Measurements from ENCODE around the gene C9orf72.
"Not testable (repeated sequence)": the region's sequence is repeated elsewhere in the genome, so short reads cannot be mapped to it uniquely, and the experiment has no call there.

C9orf72 gene, protein sequence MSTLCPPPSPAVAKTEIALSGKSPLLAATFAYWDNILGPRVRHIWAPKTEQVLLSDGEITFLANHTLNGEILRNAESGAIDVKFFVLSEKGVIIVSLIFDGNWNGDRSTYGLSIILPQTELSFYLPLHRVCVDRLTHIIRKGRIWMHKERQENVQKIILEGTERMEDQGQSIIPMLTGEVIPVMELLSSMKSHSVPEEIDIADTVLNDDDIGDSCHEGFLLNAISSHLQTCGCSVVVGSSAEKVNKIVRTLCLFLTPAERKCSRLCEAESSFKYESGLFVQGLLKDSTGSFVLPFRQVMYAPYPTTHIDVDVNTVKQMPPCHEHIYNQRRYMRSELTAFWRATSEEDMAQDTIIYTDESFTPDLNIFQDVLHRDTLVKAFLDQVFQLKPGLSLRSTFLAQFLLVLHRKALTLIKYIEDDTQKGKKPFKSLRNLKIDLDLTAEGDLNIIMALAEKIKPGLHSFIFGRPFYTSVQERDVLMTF

GRCh38 chr9:27572918-27573633, at the start of gene C9orf72:
C9orf72 (minus strand) TSS chr9:27573481; CDS start chr9:27567120, 6,361 bp downstream.
- peak; percentile 70 to 81 for DNase-seq (ENCODE audit: low read depth in 2 of 2)

- DNase-seq (ENCODE audit: low read depth in 2 of 2) = no peak
Observed at GRCh38 chr9:27622693-27623340, 49.5 kb upstream of the C9orf72 start.

DNA sequence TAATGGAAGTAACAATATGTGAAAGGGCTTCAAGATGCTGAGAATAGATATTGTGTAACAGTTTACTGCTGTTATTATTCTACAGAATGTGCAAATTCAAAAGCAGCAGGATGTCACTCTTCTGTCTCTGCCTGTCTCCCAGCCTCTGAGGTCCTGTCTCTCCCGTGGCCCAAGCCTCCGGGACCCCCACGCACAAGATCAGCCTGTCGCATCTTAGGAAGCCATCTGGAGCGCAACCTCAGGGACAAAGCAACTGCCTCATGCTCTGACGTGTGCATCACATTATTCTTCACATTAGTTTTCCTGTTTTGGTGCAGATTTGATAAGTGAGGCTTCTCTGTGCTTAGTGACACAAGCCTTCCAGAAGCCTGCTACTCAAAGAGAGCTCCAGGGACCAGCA, 46.5 kb upstream of the C9orf72 start:
- DNase-seq (ENCODE audit: low read depth in 2 of 2) = no peak

GRCh38 chr9:27618066-27618465, 44.8 kb upstream of the C9orf72 start:
- no peak for DNase-seq (ENCODE audit: low read depth in 2 of 2)

- no peak for DNase-seq (ENCODE audit: low read depth in 2 of 2)
Observed at GRCh38 chr9:27614551-27614950, 41.3 kb upstream of the C9orf72 start.

GRCh38 chr9:27612036-27612435, 38.8 kb upstream of the C9orf72 start:
- not testable (repeated sequence) for DNase-seq (ENCODE audit: low read depth in 2 of 2)

GRCh38 chr9:27610622-27611021, 37.3 kb upstream of the C9orf72 start:
- no peak for DNase-seq (ENCODE audit: low read depth in 2 of 2)

DNA sequence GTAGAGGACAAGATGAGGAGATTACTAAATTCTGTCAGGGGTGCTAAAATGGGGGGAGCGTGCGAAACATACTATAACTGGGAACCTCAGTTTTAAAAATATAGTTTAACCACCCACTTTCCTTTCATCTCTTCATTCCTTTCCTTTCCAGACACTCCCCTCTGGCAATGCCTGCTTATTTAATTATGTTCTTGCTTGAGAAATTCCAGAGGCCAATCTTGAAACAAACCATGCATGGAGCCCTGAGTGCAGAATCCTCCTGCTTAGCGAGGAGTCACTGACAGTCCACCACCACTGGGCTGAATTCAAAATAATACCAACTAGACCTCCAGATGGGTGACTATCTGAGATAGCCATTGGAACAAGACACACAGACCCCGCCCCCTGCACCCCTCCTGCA, 29.7 kb upstream of the C9orf72 start:
- DNase-seq (ENCODE audit: low read depth in 2 of 2) = no peak

DNA sequence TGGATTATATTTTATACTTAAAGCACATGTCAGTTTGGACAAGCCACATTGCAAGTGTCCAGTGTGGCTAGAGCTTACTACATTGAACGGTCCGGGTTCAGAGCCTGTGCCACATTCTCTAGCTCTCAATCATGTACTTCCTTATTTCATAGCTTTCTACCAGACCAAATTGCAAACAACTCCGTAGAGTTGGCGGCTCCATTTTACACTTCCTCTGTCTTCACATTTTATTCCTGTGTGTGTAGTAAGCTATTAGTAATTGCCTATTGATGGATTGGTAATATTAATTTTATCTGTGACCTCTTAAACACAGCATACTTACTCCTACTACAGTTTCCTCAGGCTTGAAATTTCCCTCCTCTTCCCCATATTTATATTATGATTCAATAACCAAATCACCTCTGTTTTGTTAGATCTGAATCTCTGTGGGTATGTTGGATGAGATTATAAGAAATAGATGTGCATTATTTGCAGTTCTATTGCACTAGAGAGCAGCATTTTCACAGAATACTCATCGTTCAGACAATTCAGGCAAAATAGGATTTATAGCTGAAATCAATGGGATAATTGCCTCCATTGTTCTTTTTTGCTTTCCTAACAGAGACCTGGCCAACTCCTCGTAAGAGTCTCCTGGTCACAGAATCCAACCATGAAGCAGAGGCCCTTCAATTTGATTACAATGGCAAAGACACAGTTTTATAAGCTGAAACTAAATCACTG, 29.0 kb upstream of the C9orf72 start:
- DNase-seq (ENCODE audit: low read depth in 2 of 2) = no peak

DNA sequence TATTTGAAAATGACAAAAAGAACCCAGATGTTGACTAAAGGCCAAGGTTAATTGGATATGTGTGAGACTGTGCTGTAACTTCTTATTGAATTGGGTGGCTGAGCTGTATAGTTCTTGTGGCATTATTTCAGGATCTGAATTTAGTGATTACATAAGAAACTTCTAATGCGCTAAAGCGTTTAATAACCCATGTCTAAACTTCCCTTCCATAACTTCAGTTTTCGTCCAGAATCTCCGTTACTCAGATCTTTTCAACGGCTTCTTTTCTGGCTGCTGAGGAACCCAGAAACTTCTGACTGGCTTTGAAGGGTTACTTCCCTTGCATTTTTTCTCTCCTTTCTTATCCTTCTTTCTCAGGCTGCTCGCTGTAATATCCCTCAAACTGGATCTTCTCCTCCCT, 28.1 kb upstream of the C9orf72 start:
- no peak for DNase-seq (ENCODE audit: low read depth in 2 of 2)

DNA sequence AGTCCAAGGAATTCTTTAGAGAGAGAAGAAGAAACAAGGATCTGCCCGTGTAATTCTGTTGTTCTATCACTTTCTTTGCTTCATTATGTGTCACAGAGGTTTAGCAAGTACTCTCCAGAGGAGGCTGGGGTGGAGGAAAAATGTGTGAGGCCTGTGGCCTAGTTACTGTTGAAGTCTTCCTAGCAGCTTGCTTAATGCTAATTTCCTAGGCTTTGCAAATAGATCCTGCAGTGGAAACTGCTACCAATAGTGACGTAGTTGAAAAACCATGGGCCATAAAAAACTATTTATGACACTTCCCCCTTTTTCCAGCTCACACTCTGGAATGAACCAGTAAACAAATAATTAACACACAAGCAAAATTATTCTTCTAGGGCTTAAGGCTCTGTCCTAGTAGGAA, 27.0 kb upstream of the C9orf72 start:
- DNase-seq (ENCODE audit: low read depth in 2 of 2) = no peak

DNA sequence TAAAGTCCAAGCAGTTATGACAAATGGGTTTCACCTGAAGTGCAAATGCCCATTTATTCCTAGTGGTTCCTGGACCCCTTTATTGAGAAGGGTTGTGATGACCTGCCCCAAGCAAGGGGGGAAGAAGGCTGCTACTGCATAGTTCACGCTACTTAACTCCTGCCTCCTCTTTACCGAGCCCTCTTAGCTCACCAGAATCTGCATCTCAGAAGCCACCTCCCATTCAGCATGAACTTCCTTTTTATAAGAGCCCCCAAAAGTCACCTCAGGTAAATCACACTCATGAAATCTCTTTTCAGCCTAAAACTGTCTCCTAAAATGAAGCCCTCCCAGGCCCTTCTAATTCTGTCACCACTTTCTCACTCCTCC, 26.6 kb upstream of the C9orf72 start:
- no peak for DNase-seq (ENCODE audit: low read depth in 2 of 2)

- DNase-seq (ENCODE audit: low read depth in 2 of 2) = no peak
Observed at GRCh38 chr9:27599102-27599869, 26.0 kb upstream of the C9orf72 start.

DNA sequence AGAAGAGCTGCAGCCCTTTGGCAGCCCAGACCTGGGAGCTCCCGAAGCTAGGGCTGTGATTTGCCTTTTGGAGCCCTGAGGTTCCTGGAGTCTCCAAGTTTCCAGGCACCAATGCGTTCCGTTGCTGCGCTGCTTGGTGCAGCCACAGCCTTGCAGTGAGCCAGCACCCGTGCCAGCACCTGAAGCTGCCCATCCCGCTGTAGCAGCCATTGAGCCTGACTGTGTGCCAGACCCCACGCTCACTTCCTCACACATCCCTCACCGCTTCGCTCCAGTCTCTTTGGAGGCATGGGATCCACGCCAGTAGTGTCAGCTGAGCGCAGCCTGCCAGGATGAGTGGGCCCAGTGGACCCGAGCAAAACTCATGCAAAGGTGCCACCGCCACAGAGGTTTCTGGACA, 22.5 kb upstream of the C9orf72 start:
- DNase-seq (ENCODE audit: low read depth in 2 of 2) = no peak

- no peak for DNase-seq (ENCODE audit: low read depth in 2 of 2)
Observed at GRCh38 chr9:27591672-27592071, 18.4 kb upstream of the C9orf72 start.

GRCh38 chr9:27591093-27591492, 17.8 kb upstream of the C9orf72 start:
- no peak for DNase-seq (ENCODE audit: low read depth in 2 of 2)

GRCh38 chr9:27590651-27591050, 17.4 kb upstream of the C9orf72 start:
- DNase-seq (ENCODE audit: low read depth in 2 of 2) = no peak

DNA sequence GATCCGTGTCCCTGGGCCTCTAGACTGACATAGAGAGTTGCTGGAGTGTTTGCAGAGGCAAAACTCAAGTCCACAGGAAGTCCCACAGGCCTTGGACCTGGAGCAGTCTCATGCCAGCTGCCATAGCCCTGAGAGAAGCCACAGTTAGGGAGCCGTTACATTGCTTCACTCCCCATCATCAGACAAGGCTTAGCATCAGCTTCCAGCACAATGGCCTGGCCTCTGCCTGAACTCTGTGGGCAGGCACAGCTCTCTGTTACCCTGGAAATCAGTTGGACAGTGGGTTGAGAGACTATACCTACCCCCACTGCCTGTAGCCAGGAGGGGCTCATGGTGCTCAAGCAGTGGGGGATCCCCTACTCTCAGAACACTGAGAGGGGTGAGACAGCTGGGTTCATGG, 16.2 kb upstream of the C9orf72 start:
- DNase-seq (ENCODE audit: low read depth in 2 of 2) = no peak

GRCh38 chr9:27586304-27586703, 13.0 kb upstream of the C9orf72 start:
- DNase-seq (ENCODE audit: low read depth in 2 of 2) = no peak

DNA sequence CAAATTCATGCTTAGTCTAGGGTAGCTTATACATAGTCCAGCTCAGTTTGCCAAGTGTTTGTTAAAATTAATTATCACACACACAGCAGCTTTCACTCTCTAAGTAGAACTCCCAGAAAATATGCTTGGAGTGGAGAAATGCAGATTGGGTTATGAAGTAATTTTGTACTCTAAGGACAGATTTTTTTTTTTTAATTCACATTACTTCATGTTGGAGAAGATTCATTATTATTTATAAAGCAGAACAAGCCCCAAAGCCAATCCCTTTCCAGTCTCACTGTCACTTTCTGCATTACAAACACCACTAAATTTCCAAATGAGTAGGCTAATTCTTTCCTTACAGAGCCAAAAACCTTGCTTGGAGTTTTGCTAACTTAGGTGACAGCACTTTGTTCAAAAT, 11.7 kb upstream of the C9orf72 start:
- DNase-seq (ENCODE audit: low read depth in 2 of 2) = no peak

DNA sequence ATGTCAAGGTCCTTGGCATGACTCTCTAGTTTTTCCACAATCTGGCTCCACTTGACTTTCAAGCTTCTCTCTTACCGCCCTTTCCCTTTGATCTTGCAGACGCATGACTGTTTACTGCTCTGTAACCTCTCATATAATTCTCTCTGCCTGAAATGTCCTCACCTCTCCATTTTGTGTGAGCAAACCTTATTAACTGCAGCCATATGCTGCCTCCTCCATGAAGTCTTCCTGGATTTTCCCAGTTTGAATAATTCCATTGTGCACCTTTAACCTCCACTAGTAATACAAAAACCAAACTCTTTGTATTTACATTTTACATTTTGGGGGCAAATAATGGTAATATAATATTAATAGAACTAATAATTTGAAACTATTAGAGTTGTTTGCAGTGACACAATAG, 9.5 kb upstream of the C9orf72 start:
- DNase-seq (ENCODE audit: low read depth in 2 of 2) = no peak
